RPMI7951 (cell line): ENCODE data around the gene LHFPL6. TPM values are rescaled to one million over a fixed set of nuclear protein-coding genes. Genes with fewer than 3 reads are reported as not detected.

Experiments
- DNase-seq: peaks from one replicate; pipeline ENCODE4 v3.0.0-alpha.2; 2012; ENCODE audit warnings: low read depth
- total RNA-seq: library from RNA; depleted of rRNA; stranded (reverse); fragments of >200 nt; shearing (Covaris generic); gene quantifications from 2 replicates; pipeline ENCODE4 v1.2.3, GENCODE V29; 2014

The LHFPL6 gene
- total RNA-seq, 1 experiment from 2014 or later = 34.7 TPM

GRCh38 chr13:39462906-39463305 lies 140.1 kb downstream of the LHFPL6 start:
- no peak for DNase-seq

- DNase-seq = no peak
Observed at GRCh38 chr13:39462428-39462827, 140.6 kb downstream of the LHFPL6 start.

GRCh38 chr13:39461685-39462266 lies 141.2 kb downstream of the LHFPL6 start:
- no peak for DNase-seq

GRCh38 chr13:39457274-39457673 lies 145.7 kb downstream of the LHFPL6 start:
- no peak for DNase-seq

- no peak for DNase-seq
Observed at GRCh38 chr13:39455521-39456175, 147.3 kb downstream of the LHFPL6 start.

GRCh38 chr13:39452834-39453233 lies 150.2 kb downstream of the LHFPL6 start:
- DNase-seq = no peak

- peak; percentile 1 for DNase-seq
Observed at GRCh38 chr13:39452417-39452816, 150.6 kb downstream of the LHFPL6 start.

- DNase-seq = peak; percentile 7
Observed at GRCh38 chr13:39451860-39452301, 151.1 kb downstream of the LHFPL6 start.

- peak; percentile 14 for DNase-seq
Observed at GRCh38 chr13:39451301-39451700, 151.7 kb downstream of the LHFPL6 start.

- no peak for DNase-seq
Observed at GRCh38 chr13:39450176-39450575, 152.8 kb downstream of the LHFPL6 start.

- no peak for DNase-seq
Observed at GRCh38 chr13:39448834-39449233, 154.2 kb downstream of the LHFPL6 start.

- no peak for DNase-seq
Observed at GRCh38 chr13:39446865-39447264, 156.1 kb downstream of the LHFPL6 start.

GRCh38 chr13:39444866-39445265 lies 158.1 kb downstream of the LHFPL6 start:
- no peak for DNase-seq

GRCh38 chr13:39433651-39434050 lies 169.3 kb downstream of the LHFPL6 start:
- DNase-seq = no peak

- no peak for DNase-seq
Observed at GRCh38 chr13:39432196-39432595, 170.8 kb downstream of the LHFPL6 start.

GRCh38 chr13:39422845-39423565 lies 180.0 kb downstream of the LHFPL6 start:
- no peak for DNase-seq

GRCh38 chr13:39419876-39420275 lies 183.1 kb downstream of the LHFPL6 start:
- no peak for DNase-seq

- no peak for DNase-seq
Observed at GRCh38 chr13:39419068-39419467, 183.9 kb downstream of the LHFPL6 start.

- no peak for DNase-seq
Observed at GRCh38 chr13:39418424-39418823, 184.6 kb downstream of the LHFPL6 start.

GRCh38 chr13:39417643-39418042 lies 185.3 kb downstream of the LHFPL6 start:
- DNase-seq = peak; percentile 69

- DNase-seq = peak; percentile 32
Observed at GRCh38 chr13:39417131-39417530, 185.9 kb downstream of the LHFPL6 start.

- DNase-seq = peak; percentile 50
Observed at GRCh38 chr13:39415008-39415802, 187.8 kb downstream of the LHFPL6 start.
